Liver (tissue), 3 donors: Measurements from ENCODE around the gene EBLN2.
"Not testable (repeated sequence)": the region's sequence is repeated elsewhere in the genome, so short reads cannot be mapped to it uniquely, and the experiment has no call there.

Experiments
- CTCF ChIP-seq: fragments of 150-350 bp; IDR thresholded peaks from 2 replicates; pipeline ENCODE4 v1.5.1; 2017; ENCODE audit warnings: improper control_type of control experiment, low read depth, low read length; ENCODE audit not compliant: missing input control
- JUND ChIP-seq, 2 donors: IDR thresholded peaks; 2 replicates each; pipeline ENCODE4 v1.6.1; 2016; ENCODE audit warnings: antibody characterized with exemption in 2 of 2
- SP1 ChIP-seq: IDR thresholded peaks from 2 replicates; pipeline ENCODE4 v1.6.1; 2018; ENCODE audit warnings: antibody characterized with exemption, mild to moderate bottlenecking
- YY1 ChIP-seq: IDR thresholded peaks from 2 replicates; pipeline ENCODE4 v1.6.1; 2016; ENCODE audit warnings: antibody characterized with exemption, mild to moderate bottlenecking
- TF ChIP-seq, protein P1 (sequence below): IDR thresholded peaks from 2 replicates; pipeline ENCODE4 v1.6.1; 2016; ENCODE audit warnings: antibody characterized with exemption
- donor health status: healthy.
- donor health status: healthy.

GRCh38 chr3:73066243-73066642 is 4.8 kb downstream of the EBLN2 start:
- not testable (repeated sequence) for TF ChIP-seq CTCF; JUND (IDR thresholded peaks at IDR 0.05); SP1; YY1
- TF ChIP-seq, protein P1, sequence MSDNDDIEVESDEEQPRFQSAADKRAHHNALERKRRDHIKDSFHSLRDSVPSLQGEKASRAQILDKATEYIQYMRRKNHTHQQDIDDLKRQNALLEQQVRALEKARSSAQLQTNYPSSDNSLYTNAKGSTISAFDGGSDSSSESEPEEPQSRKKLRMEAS, result not testable (repeated sequence)
